ENCODE data around the gene TBRG1. TPM values are rescaled to one million over a fixed set of nuclear protein-coding genes. Genes with fewer than 3 reads are reported as not detected.

Gene TBRG1
- total and polyA plus RNA-seq, 2 experiments from 2014 or later, result 24.8 to 56.6 TPM

DNA sequence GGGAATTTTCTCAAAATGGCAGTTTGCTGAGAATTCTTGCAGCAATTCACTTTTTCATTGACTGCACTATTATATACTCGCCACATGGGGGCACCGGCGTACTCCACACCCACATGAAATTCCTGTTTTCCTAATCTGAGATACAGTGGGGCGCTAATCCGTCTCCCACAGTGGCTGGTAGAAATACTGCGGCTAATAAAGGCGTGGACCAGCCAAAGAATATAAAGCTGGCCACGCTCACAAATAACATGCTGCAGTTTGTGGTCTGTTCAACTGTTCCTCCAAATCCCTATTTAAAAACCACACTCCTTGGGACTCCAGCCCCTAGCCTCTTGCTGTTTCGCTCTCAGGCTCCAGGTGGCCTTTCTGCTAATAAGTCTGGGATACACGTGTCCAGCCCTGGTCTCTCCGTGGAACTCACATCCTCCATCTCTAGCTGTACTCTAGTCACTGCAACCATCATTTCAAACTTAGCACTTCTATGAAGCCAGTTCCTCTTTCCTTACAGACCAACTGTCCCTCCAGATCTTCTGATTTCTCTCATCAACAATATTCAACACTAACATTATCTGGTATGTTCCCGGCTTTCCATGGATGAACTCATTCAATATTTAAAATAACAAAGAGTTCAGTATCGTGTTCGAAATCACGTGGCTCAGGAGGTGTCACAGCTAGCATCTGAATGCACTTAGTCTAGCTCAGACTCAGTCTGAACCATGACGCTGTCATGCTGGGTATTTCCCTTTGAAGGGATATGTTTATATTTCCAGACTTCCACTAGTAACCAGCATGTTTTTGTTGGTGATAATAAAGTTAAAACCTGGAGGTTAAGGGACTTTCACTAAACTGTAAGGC lies 22.0 kb downstream of the TBRG1 start:
- H3K4me3 ChIP-seq, result no peak overlapping the region
- H3F3A ChIP-seq (replicated peaks; ENCODE audit: low read depth), result no peaks in the 10 kb centered on the region
- H3K27me3 Mint-ChIP-seq (ENCODE audit: insufficient read depth, low read depth, poor library complexity), result peaks cover 2% of the 10 kb centered on the region
- no peaks in the 10 kb centered on the region for H3K4me1 ChIP-seq (ENCODE audit: insufficient read depth)
- peaks cover 6% of the 10 kb centered on the region; the same call in 1 of the 3 replicates for H3K9me3 Mint-ChIP-seq
- H3K27ac Mint-ChIP-seq, result no peak overlapping the region
- peak; percentile 89 for DNase-seq (ENCODE audit: low spot score)
- H3K27ac ChIP-seq (ENCODE audit: low read depth), result no peak overlapping the region
- peak; percentile 81 for ATAC-seq
- peaks cover 6% of the 10 kb centered on the region; the same call in 2 of the 3 replicates for H3K4me1 Mint-ChIP-seq
- no peaks in the 10 kb centered on the region for H4K20me1 ChIP-seq (replicated peaks; ENCODE audit: insufficient read depth)
- TF ChIP-seq, protein P1, sequence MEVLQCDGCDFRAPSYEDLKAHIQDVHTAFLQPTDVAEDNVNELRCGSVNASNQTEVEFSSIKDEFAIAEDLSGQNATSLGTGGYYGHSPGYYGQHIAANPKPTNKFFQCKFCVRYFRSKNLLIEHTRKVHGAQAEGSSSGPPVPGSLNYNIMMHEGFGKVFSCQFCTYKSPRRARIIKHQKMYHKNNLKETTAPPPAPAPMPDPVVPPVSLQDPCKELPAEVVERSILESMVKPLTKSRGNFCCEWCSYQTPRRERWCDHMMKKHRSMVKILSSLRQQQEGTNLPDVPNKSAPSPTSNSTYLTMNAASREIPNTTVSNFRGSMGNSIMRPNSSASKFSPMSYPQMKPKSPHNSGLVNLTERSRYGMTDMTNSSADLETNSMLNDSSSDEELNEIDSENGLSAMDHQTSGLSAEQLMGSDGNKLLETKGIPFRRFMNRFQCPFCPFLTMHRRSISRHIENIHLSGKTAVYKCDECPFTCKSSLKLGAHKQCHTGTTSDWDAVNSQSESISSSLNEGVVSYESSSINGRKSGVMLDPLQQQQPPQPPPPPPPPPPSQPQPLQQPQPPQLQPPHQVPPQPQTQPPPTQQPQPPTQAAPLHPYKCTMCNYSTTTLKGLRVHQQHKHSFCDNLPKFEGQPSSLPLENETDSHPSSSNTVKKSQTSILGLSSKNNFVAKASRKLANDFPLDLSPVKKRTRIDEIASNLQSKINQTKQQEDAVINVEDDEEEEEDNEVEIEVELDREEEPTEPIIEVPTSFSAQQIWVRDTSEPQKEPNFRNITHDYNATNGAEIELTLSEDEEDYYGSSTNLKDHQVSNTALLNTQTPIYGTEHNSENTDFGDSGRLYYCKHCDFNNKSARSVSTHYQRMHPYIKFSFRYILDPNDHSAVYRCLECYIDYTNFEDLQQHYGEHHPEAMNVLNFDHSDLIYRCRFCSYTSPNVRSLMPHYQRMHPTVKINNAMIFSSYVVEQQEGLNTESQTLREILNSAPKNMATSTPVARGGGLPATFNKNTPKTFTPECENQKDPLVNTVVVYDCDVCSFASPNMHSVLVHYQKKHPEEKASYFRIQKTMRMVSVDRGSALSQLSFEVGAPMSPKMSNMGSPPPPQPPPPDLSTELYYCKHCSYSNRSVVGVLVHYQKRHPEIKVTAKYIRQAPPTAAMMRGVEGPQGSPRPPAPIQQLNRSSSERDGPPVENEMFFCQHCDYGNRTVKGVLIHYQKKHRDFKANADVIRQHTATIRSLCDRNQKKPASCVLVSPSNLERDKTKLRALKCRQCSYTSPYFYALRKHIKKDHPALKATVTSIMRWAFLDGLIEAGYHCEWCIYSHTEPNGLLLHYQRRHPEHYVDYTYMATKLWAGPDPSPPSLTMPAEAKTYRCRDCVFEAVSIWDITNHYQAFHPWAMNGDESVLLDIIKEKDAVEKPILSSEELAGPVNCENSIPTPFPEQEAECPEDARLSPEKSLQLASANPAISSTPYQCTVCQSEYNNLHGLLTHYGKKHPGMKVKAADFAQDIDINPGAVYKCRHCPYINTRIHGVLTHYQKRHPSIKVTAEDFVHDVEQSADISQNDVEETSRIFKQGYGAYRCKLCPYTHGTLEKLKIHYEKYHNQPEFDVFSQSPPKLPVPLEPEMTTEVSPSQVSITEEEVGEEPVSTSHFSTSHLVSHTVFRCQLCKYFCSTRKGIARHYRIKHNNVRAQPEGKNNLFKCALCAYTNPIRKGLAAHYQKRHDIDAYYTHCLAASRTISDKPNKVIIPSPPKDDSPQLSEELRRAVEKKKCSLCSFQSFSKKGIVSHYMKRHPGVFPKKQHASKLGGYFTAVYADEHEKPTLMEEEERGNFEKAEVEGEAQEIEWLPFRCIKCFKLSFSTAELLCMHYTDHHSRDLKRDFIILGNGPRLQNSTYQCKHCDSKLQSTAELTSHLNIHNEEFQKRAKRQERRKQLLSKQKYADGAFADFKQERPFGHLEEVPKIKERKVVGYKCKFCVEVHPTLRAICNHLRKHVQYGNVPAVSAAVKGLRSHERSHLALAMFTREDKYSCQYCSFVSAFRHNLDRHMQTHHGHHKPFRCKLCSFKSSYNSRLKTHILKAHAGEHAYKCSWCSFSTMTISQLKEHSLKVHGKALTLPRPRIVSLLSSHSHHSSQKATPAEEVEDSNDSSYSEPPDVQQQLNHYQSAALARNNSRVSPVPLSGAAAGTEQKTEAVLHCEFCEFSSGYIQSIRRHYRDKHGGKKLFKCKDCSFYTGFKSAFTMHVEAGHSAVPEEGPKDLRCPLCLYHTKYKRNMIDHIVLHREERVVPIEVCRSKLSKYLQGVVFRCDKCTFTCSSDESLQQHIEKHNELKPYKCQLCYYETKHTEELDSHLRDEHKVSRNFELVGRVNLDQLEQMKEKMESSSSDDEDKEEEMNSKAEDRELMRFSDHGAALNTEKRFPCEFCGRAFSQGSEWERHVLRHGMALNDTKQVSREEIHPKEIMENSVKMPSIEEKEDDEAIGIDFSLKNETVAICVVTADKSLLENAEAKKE (CRISPR knock-in tag; IDR thresholded peaks at IDR 0.05), result no peak
- peak; percentile 83 to 88 for TF ChIP-seq CTCF (conservative IDR thresholded peaks at IDR 0.05; ENCODE audit: low read depth in 2 of 2)
- no peaks in the 10 kb centered on the region for H3K36me3 ChIP-seq (ENCODE audit: insufficient read depth)
- H3K4me2 ChIP-seq, result 0 out of 2 replicates have a peak overlapping the region, but pooled peaks have one; percentile 28
- no peaks in the 10 kb centered on the region for H3K27me3 ChIP-seq (ENCODE audit: insufficient read depth)
- peaks cover 8% of the 10 kb centered on the region; the same call in 1 of the 3 replicates for H3K36me3 Mint-ChIP-seq (ENCODE audit: low read depth)
- H3K4me3 Mint-ChIP-seq, result 0 out of 3 replicates have a peak overlapping the region, but pooled peaks have one; percentile 9
- H3K79me2 ChIP-seq (replicated peaks; ENCODE audit: insufficient read depth), result no peaks in the 10 kb centered on the region
- H2AFZ ChIP-seq, result peak overlapping the region; percentile 26; the same call in 1 of the 2 replicates
- peaks cover 5% of the 10 kb centered on the region; the same call in 1 of the 2 replicates for H3K9me2 ChIP-seq (ENCODE audit: insufficient read depth)

Data from GM23338 (cell line).